Activated T-cell treated with anti-CD3 and anti-CD28 coated beads, Interleukin-2, amount 50 U/mL, for 48 hours (primary cell): ENCODE results near the gene CCM2.

Experiments used
- DNase-seq, 2 experiments: peaks; one replicate each; pipeline ENCODE4 v3.0.0-alpha.2; 2020

The CCM2 gene

DNA sequence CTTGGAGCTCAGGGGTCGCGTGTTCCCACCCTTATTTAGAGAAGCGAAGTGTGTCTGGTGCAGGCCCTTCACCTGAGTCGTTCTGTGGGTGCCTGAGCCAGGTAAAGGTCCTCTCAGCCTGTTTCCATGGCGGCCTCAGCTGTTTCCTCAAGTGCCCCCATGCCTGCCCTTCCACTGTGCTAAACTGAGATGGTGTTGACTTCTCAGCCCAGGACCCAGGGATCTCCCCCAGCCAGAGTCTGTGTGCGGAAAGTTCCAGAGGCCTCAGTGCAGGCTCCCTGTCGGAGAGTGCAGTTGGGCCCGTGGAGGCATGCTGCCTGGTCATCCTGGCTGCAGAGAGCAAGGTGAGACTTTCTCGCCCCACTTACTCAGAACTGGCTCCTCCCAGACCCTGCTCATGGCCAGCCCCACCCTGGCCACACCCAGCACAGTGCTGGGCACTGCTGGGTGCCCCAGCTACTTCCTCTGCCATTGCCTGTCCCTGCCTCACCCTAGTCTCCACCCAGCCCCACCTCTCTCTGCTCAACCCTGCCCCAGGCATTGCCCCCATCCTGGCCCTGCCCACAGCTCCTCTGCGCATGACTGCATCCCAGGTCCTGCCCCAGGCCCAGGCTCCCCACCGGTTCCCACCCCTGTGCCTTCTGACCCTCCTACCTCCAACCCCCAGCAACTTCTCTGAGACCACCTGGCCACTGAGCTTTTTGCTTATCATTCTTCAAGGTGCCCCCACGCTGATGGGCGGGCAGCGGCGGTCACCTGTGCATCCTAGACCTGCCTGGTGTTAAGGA, 68.4 kb downstream of the CCM2 start:
- no peak for DNase-seq

GRCh38 chr7:45069444-45070253, 69.6 kb downstream of the CCM2 start:
- DNase-seq = no peak

DNA sequence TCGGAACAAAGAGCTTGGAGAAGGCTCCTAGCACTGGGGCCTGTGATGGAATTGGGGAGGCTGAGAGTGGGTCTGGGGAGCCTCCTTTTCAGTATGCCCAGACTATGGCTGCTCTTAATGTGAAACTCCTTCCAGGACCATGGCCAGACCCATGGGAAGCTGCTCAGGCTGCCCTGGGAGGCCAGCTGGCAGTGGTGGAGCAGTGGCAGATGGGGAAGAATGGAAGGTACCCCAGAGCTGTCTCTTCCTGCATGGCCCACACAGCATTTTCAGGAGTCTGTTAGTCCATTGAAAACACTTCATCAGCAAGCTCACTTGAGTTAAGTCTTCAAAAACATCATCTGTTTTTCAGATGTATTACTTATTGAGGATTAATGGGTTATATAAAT, 70.2 kb downstream of the CCM2 start:
- DNase-seq = no peak

GRCh38 chr7:45071528-45071927, 71.5 kb downstream of the CCM2 start:
- DNase-seq = no peak

GRCh38 chr7:45072131-45073030, 72.4 kb downstream of the CCM2 start:
- no peak for DNase-seq

DNA sequence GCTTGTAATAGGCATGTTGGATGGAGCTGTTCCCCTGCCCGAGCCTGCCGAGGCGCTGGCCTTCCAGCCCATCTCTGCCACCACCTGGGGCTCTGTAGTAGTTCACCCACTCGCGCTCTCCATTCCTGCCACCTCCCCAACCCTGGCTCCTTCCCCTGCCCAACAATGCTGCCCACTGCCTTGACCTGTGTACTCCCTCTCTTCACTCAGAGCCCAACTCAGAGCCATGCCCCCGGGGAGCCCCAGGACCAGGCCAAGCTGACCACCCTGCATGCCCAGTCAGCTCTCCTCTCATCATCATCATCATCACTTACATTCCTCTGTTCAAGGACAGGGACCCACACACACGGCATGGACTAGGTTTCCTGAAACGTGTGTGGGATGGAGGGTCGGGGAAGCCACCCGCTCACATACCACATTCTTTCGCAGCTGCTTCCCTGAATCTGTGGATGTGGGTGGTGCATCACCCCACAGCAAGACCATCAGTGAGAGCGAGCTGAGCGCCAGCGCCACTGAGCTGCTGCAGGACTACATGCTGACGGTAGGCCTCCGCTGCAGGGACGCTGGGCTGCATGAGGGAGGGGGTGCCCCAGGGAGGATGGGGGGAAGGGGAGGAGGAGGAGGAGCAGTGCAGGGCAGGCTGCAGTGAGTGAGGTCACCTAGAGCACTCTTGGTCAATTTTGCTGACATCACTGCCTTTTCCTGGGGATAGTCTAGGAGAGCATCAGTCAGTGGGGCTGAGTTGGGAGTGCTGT, 73.2 kb downstream of the CCM2 start:
- DNase-seq = no peak

DNA sequence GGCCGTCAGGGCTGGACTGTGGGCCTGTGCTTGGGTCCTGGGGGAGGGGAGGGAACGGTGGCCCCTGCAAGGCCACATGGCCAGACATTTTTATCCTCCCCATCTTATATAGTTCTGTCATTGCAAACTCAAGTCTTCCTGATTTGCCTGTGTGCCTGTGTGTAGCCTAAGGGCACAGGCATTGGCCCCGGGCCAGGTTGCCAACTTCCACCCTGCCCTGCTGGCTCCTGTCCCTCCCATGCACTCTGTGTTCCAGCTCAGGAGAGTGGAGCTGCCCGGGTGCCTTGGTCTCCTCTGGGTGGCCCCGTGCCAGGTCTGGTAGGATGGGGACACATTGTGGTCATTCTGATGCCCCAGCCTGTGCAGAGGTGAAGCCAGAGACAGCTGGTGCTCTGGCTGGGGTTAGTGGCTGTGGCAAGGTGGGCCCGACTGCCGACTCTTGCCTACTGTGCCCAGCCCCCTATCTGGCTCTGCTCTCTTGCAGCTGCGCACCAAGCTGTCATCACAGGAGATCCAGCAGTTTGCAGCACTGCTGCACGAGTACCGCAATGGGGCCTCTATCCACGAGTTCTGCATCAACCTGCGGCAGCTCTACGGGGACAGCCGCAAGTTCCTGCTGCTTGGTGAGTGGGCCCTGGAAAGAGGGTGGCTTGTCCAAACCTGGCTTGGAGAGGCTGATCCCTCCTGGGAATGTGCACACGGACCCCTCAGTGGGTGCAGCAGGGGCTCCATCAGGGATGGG, 74.0 kb downstream of the CCM2 start:
- no peak for DNase-seq

GRCh38 chr7:45074528-45075354, 74.7 kb downstream of the CCM2 start:
- no peak for DNase-seq

GRCh38 chr7:45075355-45075644, 75.3 kb downstream of the CCM2 start:
- no peak for DNase-seq

DNA sequence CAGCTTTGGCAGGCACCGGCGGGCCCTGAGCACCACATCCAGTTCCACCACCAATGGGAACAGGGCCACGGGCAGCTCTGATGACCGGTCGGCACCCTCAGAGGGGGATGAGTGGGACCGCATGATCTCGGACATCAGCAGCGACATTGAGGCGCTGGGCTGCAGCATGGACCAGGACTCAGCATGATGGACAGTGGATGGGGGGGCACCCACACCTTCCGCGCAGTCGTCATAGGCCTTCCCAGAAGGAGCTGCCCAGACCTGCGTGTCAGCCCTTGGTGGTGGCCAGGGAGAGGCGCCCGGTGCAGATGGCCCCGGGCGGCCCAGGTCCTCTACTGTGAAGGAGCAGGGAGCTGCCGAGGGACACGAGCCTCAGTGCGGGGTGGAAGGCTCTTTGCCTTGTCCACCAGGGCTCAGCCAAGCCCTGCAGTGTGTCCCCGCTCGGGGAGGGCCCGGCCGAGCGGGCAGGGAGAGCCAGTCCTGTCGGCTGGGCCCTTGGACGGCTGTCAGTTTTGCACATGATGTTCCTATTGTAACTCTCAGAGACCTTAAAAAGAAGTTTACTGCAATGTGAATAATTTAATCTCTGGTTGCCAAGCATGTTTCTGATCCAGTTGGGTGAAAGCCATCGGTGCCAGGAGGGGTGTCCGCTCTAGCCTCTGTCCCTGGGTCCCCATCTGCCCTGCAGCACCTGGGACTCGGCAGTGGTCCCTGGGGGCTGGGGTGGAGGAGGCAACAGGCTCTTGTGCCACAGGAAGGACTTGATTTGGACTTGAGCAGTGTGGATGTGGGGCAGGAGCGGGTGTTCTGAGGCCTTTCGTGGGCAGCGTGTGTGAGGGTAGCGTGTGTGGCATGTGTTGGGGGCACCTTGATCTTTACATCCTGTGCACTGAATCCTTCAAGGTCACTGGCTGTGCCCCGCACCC, 76.1 kb downstream of the CCM2 start:
- DNase-seq = no peak

- DNase-seq = no peak
Observed at GRCh38 chr7:45076946-45077345, 76.9 kb downstream of the CCM2 start.

DNA sequence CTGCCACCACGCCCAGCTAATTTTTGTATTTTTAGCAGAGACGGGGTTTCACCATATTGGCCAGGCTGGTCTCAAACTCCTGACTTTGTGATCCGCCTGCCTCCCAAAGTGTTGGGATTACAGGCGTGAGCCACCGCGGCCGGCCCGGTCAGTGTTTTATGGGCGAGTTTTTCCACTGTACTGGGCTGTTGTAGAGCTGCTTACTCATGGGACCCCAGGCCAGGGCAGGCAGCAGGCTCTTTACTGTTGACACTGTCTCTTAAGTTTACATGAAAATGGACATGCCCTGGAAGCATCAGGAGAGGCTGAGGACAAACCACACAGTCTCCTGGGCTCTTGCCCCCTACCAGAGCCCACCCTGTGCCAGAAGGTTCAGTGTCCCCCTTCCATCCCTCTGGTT, 77.6 kb downstream of the CCM2 start:
- DNase-seq = no peak

DNA sequence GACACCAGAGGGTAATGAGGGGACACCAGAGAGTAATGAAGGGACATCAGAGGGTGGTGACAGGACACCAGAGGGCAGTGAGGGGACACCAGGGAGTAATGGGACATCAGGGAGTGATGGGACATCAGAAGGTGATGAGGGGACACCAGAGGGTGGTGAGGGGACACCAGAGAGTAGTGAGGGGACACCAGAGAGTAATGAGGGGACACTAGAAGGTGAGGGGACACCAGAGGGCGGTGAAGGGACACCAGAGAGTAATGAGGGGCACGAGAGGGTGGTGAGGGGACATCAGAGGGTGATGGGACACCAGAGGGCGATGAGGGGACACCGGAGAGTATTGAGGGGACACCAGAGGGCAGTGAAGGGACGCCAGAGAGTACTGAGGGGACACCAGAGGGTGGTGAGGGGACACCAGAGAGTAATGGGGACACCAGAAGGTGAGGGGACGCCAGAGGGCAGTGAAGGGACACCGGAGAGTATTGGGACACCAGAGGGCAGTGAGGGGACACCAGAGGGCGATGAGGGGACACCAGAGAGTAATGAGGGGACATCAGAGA, 78.2 kb downstream of the CCM2 start:
- DNase-seq = no peak

GRCh38 chr7:45080265-45080957, 80.4 kb downstream of the CCM2 start:
- no peak for DNase-seq

- no peak for DNase-seq
Observed at GRCh38 chr7:45080958-45081669, 81.1 kb downstream of the CCM2 start.

DNA sequence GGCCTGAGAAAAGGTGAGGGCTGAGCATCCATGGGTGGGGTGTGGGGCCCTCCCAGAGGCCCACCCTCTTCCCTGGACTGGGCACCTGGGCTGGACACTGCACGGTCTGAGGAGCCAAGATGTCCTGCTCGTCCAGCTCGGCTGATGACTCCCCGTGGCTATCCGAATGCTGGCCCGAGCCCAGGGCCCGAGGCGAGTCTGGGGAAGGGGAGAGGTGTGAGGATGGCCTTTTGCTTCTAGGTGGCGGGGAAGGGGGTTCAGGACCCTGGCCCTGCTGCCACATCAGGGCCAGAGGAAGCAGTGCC, 81.6 kb downstream of the CCM2 start:
- no peak for DNase-seq

DNA sequence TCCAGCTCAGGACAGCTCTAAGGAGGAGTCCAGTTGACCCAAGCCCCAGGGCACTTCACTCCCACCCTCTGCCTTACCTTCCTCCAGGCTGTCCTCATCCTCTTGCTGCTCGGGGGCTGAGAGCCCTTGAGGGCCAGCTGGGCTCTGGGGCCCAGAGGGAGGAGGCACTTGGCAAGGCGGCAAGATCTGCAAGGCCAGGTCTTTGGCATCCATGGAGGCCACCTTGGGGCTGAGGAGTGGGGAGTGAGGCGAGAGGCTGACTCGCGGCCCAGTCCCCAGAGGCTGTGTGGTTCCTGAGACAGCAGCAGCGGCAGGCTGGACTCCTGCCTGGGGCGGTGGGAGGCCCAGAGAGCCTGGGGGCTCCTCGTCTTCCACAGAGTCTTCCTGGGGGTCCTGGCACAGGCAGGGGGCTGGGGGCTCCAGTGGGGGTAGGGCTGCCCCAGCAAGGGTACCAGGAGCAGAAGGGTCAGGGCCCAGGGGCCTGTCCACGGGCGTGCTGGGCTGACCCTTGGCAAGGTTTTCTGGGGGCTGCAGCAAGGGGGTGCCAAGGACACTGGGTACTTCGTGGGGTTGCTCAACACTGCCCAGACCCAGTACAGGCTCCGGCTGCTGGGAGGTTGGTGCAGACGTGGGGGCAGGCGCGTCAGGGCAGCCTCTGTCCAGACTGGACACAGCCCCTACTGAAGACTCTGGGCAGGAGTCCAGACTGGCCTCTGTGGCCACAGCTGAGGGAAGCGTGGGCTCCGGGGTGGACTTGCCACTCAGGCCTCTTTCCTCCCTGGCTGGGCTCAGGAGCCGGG, 82.2 kb downstream of the CCM2 start:
- DNase-seq = no peak
